Astrocyte of the cerebellum (primary cell): ENCODE results near the gene CNTN6.
"Not testable (repeated sequence)": the region's sequence is repeated elsewhere in the genome, so short reads cannot be mapped to it uniquely, and the experiment has no call there.

Source experiments
- DNase-seq: peaks from one replicate; pipeline ENCODE4 v3.0.0-alpha.2; 2011; ENCODE audit warnings: low read depth
- H3K4me3 ChIP-seq: 2 replicates; pipeline ENCODE4 v1.5.1; 2011; ENCODE audit warnings: mild to moderate bottlenecking, low read depth, low read length, moderate library complexity
- in situ Hi-C: cut with HindIII; loops from 2 replicates; pipeline ENCODE4 v1.10.0; 2017; ENCODE audit warnings: low sequenced_read_pairs
- TF ChIP-seq, protein P1 (sequence below): IDR thresholded peaks from 2 replicates; pipeline ENCODE4 v1.5.1; 2012; ENCODE audit warnings: low read length, low read depth, moderate library complexity, mild to moderate bottlenecking; ENCODE audit errors: missing control alignments

The CNTN6 gene

GRCh38 chr3:1375145-1375544 is 282.3 kb downstream of the CNTN6 start:
- in situ Hi-C loops, result no loop called here
- H3K4me3 ChIP-seq, result no peak overlapping the region
- TF ChIP-seq, protein P1, sequence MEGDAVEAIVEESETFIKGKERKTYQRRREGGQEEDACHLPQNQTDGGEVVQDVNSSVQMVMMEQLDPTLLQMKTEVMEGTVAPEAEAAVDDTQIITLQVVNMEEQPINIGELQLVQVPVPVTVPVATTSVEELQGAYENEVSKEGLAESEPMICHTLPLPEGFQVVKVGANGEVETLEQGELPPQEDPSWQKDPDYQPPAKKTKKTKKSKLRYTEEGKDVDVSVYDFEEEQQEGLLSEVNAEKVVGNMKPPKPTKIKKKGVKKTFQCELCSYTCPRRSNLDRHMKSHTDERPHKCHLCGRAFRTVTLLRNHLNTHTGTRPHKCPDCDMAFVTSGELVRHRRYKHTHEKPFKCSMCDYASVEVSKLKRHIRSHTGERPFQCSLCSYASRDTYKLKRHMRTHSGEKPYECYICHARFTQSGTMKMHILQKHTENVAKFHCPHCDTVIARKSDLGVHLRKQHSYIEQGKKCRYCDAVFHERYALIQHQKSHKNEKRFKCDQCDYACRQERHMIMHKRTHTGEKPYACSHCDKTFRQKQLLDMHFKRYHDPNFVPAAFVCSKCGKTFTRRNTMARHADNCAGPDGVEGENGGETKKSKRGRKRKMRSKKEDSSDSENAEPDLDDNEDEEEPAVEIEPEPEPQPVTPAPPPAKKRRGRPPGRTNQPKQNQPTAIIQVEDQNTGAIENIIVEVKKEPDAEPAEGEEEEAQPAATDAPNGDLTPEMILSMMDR, result no peak
- no peak for DNase-seq

DNA sequence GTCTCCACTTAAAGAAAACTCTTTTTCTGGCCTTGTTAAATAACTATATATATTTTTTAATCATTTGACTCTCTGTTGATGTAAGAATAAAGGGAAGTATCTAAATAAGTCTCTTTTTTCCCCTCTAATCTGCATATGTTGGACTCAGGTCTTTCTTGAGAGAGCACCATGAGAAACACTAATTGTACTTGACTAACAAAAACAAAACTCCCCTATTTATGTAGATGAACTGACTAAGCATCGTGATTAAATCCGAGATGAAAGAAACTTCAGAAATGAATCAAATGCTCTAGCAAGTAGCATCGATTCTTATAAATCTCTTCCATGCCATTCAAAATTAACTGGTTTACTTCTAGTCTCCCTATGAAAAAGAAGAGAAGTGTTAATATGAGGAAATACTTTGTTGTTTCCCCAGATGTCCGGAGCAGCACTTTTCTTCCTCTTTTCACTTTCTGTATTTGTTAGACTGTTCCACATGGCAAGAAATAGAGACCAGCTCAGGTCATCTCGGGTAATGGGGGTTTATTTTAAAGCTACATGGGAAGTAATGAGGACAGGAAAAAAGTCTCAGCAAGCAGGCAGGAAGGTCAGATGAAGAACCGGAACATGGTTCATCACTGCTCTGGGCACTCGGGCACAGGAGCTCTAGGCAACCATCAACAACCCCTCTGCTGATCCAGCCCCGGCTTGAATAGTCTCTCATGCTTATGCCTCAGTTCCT is 288.3 kb downstream of the CNTN6 start:
- in situ Hi-C loops, result no loop called here
- no peak for DNase-seq
- no peak overlapping the region for H3K4me3 ChIP-seq
- TF ChIP-seq, protein P1, result no peak

DNA sequence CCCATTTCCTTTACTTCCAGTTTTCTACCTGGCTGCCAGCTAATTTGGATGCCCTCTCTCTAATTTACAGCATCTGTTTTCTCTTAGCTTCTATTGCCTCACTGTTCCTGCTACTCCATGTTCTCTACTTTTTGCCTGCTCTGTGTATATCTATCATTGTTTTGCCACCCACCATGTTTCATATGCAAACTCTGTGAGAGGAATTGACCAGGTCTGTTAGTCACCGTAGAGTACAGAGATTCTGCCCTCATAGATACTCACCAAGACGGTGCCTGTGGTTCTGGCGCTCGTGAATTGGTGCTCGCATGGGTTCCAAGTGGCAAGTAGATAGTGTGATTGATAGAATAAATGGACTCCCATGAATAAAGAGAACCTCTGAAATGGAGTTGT is 288.8 kb downstream of the CNTN6 start:
- TF ChIP-seq, protein P1, result no peak
- DNase-seq, result no peak
- in situ Hi-C loops, result no loop called here
- no peak overlapping the region for H3K4me3 ChIP-seq

- in situ Hi-C loops, result not testable (repeated sequence)
Observed at GRCh38 chr3:1387396-1387905, 294.6 kb downstream of the CNTN6 start.

GRCh38 chr3:1394188-1394587 is 301.4 kb downstream of the CNTN6 start:
- H3K4me3 ChIP-seq, result no peak overlapping the region
- no peak for DNase-seq
- in situ Hi-C loops, result no loop called here
- TF ChIP-seq, protein P1, result no peak

More at GRCh38 chr3:1387396-1387905, 294.6 kb downstream of the CNTN6 start:
- not testable (repeated sequence) for DNase-seq, H3K4me3 ChIP-seq

DNA sequence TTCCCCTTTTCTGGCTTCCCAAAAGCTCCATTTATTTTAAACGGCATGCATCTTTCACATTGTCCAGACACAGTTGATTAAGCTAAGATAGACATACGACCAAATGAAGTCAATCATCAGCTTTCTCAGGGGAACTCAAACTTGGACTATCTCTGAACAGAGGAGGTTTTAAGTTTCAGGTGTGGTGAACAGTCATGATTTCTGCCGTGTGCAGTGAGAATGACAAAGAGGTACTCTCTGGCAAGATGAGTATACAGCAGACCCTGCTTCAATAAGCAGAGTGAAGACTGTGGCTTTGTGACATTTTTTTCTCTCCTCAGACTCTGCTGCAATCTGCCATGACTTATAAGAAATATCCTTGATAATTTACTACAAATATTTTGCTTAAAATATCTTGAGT is 307.7 kb downstream of the CNTN6 start:
- no peak for DNase-seq
- in situ Hi-C loops, result no loop called here
- H3K4me3 ChIP-seq, result no peak overlapping the region
- TF ChIP-seq, protein P1, result no peak

DNA sequence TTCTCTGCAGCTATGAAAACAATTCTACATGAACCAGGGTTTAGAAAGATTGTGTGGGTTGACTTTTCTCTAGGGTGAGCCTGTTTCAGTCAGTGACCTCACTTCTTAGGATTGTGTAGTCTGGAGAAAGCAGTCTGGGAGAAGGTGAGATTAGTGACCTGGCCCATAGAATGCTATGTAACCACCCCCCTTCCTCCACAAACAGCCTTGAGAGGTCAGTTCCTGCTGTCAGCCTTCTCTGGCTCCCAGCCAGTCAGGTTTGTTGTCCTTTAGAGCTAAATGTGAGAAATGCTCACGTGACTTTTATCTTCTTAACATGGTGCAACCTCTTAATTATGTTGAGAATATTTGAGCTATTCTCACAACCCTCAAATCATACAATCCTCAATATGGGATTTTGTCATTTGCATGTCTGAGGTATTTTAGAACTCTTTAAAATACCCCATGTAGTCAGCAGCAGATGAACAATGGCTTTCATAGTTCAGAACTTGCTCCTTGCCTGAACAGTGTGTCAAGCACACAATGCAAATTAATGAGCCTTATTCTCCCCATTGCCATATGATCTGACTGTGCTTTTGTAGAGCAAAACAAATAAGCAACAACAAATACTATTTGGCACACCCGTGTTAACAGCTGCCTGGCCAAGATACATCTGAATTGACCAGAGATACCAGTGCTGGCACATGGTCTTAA is 311.6 kb downstream of the CNTN6 start:
- TF ChIP-seq, protein P1, result no peak
- H3K4me3 ChIP-seq, result no peak overlapping the region
- in situ Hi-C loops, result no loop called here
- DNase-seq, result peak; percentile 1
